ENCODE measurements around the gene PIGV.

- TF ChIP-seq CTCF (optimal IDR thresholded peaks at IDR 0.05 in 1 of 3, IDR thresholded peaks at IDR 0.05 in 1 of 3, conservative IDR thresholded peaks at IDR 0.05 in 1 of 3; ENCODE audit: extremely low read depth in 1 of 3, insufficient read depth in 2 of 3, low read length in 3 of 3) (no peak), EZH2 (IDR thresholded peaks at IDR 0.05; ENCODE audit: low read length) (no peak)
Measured at GRCh38 chr1:26747048-26747447, 40.7 kb upstream of the PIGV start.
